ENCODE measurements around the gene SPATA24. TPM values are rescaled to one million over a fixed set of nuclear protein-coding genes. Genes with fewer than 3 reads are reported as not detected.
A peak's percentile ranks its signal among the peaks of the same experiment; 100 is the strongest.
"Not testable (repeated sequence)": the region's sequence is repeated elsewhere in the genome, so short reads cannot be mapped to it uniquely, and the experiment has no call there.

SPATA24 gene
- polyA plus RNA-seq, 2 of the 4 experiments (the other 2 are of a cell fraction) = 5.7 to 6.9 TPM

DNA sequence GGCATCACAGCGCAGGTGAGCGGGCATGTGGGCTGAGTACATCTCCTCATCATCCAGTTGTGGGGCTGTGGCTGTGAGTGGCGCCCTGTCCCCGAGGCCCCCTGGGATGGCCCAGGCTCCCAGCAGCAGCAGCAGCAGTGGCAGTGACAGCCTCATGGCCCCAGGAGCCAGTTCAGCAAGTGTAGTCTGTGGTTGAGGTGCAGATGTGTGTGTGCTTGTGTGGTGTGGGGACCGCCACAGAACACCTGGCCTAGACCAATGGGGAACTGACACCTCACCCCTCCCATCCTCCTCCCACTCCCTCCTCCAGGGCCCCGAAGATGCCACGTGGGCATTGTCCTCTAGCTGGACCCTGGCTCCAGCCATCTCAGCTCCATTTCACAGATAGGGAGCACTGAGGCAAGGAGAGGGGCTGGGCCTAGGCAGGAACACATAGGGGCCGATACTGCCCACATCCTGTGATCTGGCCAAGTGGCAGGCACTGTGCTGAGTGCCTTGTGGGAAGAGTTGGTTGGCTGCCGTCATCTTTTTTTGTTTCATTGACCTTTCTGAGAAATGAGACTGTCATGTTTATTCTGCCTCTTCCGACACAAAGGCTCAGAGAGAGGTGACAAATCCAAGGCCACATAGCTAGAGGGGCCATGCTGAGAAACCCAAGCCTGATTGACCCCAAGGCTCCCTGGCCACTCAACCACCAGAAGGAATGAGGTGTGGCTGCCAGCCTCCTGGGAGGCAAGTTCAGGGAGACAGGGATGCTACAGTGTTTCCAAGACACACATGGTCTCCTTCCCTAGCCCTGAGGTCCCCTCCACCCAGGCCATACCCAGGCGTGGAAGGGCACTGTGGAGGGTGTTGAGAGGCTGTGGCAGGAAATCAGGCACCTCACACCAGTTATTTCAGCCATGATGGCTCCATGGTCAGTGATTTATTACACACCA, 13.9 kb downstream of the SPATA24 start, which contains the start of gene MZB1:
Gene MZB1 (minus strand): TSS at position 213 of the 938 bp plus-strand sequence. CDS start 57 bp downstream, at position 156.
- ChIA-PET CTCF (interaction anchor here (0.6 to 2.4 kb wide), 5 partner anchors 8 to 1032 kb away, joined by 3 to 16 read pairs (median 3); partner anchors contain the start of gene SLC23A1), POLR2A (no interaction called here)
- Histone ChIP-seq H3K27ac (peak within 1 kb of the TSS; percentile 70 to 89; a peak in 5 of 6 replicates), H3K4me2 (peak within 1 kb of the TSS; percentile 80), H3K4me3 (peak within 1 kb of the TSS; percentile 28; the same call in 2 of the 3 replicates), H3K4me1 (peaks cover 49% of the 10 kb centered on the region), H3K9me3 (no peaks in the 10 kb centered on the region)
- TF ChIP-seq KDM1A (IDR thresholded peaks at IDR 0.05; ENCODE audit: low read depth) (0 out of 2 replicates have a peak, but pooled peaks have one; percentile 38), ZC3H11A (IDR thresholded peaks at IDR 0.05) (no peak), SREBF2 (IDR thresholded peaks at IDR 0.05) (no peak), POLR2A (IDR thresholded peaks at IDR 0.05; ENCODE audit: low read length) (no peak), FOSL2 (IDR thresholded peaks at IDR 0.05) (no peak), FOSL2 (CRISPR knock-in tag; IDR thresholded peaks at IDR 0.05) (no peak), MAZ (IDR thresholded peaks at IDR 0.05; ENCODE audit: borderline replicate concordance, low read depth, low read length) (no peak), RAD21 (conservative IDR thresholded peaks at IDR 0.05 in 1 of 2, IDR thresholded peaks at IDR 0.05 in 1 of 2) (no peak)
- TF ChIP-seq, protein P1, sequence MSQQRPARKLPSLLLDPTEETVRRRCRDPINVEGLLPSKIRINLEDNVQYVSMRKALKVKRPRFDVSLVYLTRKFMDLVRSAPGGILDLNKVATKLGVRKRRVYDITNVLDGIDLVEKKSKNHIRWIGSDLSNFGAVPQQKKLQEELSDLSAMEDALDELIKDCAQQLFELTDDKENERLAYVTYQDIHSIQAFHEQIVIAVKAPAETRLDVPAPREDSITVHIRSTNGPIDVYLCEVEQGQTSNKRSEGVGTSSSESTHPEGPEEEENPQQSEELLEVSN (IDR thresholded peaks at IDR 0.05; ENCODE audit: borderline replicate concordance, low read depth) = no peak
- WGBS (ENCODE audit: missing lambda C conversion rate) = 82% methylated on average over 10 of the region's 11 CpGs
- DNase-seq (ENCODE audit: low read depth in 1 of 2, low spot score in 1 of 2) (no peak), FAIRE-seq (no peak), ATAC-seq (no peak)

DNA sequence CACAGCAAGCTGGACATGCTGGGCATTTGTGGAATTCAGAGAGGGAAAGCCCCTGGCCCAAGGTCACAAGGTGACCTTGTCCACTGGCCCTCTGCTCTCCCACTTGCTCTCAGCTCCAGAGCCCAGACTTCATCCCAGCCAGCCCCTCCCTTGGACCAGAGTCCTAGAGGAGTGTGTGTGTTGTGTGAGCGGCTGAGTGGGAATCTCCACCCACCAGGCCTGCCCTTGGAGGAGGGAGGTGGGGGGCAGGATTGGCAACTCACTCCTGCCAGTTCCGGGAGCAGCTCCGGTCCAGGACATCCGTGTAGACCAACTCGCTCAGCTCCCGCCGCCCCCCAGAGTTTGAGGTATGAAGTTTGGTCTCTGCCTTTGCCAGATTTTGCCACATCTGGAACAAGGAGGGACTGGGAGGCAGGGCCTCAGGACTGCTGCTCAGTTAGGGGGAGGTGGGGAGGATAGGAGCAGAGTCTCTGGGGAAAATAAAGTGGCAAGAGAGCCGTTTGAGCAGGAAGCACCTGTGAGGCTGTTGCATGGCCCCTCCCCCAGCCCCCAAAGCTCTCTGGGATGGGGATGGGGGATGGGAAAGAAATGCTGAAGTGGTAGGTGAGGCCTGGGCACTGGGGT, 15.6 kb downstream of the SPATA24 start:
- TF ChIP-seq JUN (IDR thresholded peaks at IDR 0.05) = no peak
- TF ChIP-seq MYC (IDR thresholded peaks at IDR 0.05; ENCODE audit: borderline replicate concordance, low read length) = no peak
- TF ChIP-seq POLR2A (IDR thresholded peaks at IDR 0.05; ENCODE audit: low read length) = 0 out of 2 replicates have a peak, but pooled peaks have one; percentile 31
- 0 out of 2 replicates have a peak, but pooled peaks have one; percentile 22 for TF ChIP-seq ESRRA (IDR thresholded peaks at IDR 0.05; ENCODE audit: borderline replicate concordance, low read length)
- TF ChIP-seq GATA3 (IDR thresholded peaks at IDR 0.05; ENCODE audit: borderline replicate concordance) = no peak
- TF ChIP-seq EHF (CRISPR knock-in tag; IDR thresholded peaks at IDR 0.05) = no peak
- TF ChIP-seq NPAS2 (CRISPR knock-in tag; IDR thresholded peaks at IDR 0.05; ENCODE audit: borderline replicate concordance) = no peak
- peak overlapping the region; percentile 70 to 87 for H3K27ac ChIP-seq
- no peaks in the 10 kb centered on the region for H3K9me3 ChIP-seq
- WGBS (ENCODE audit: missing lambda C conversion rate) = 6% methylated on average over 8 of the region's 8 CpGs
- H3K4me1 ChIP-seq = peaks cover 65% of the 10 kb centered on the region
- ChIA-PET CTCF (interaction anchor here (1.1 to 2.9 kb wide), 5 partner anchors 8 to 125 kb away, joined by 3 to 9 read pairs (median 3); partner anchors contain the start of gene PAIP2), POLR2A (interaction anchor here (1.0 kb wide), 1 partner anchor 14 kb away, joined by 3 read pairs; no protein-coding TSS in a partner anchor)
- peak; percentile 64 to 66 for DNase-seq (ENCODE audit: low read depth in 1 of 2, low spot score in 1 of 2)
- peak in 1 of 2 experiments; percentile 6; a peak in 1 of 6 replicates for ATAC-seq
- H3K4me2 ChIP-seq = peak overlapping the region; percentile 80
- no peak for FAIRE-seq
- H3K4me3 ChIP-seq = peak overlapping the region; percentile 28

DNA sequence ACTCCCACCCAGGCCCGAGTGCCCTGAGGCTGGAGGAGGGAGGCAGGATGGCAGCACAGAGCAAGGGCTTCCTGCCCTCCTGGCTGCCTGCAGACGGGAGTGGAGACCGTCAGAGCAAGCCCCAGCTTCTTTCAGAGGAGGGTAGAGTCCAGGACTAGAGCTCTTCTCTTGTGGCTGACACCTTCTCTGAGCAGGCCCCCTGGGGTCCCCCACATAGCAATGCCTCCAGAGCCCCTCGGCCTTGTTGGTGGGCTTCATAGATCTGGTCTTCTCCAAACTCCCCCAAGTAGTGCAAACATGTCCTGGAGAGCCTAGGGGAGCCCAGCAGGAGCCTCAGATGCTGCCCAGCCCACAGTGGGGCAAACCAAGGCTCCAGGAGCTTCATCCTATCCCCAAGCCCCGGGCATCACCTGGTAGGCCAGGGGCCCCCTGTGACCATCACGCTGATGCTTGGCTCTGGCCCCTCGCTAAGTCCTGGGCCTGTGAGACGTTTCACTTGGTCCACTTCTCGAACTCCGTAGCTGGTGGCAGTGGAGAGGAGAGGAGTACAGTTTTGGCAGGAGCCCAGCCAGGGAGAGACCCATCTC, 16.2 kb downstream of the SPATA24 start:
- TF ChIP-seq ZSCAN20 (CRISPR knock-in tag; IDR thresholded peaks at IDR 0.05) = no peak
- TF ChIP-seq, protein P1 (IDR thresholded peaks at IDR 0.05; ENCODE audit: borderline replicate concordance, low read depth) = no peak
- no peak for TF ChIP-seq MAZ (IDR thresholded peaks at IDR 0.05; ENCODE audit: borderline replicate concordance, low read depth, low read length)
- TF ChIP-seq KDM5A (IDR thresholded peaks at IDR 0.05) = no peak
- TF ChIP-seq HEYL (CRISPR knock-in tag; IDR thresholded peaks at IDR 0.05) = no peak
- TF ChIP-seq TFCP2L1 (CRISPR knock-in tag; IDR thresholded peaks at IDR 0.05) = no peak
- TF ChIP-seq POLR2A (IDR thresholded peaks at IDR 0.05; ENCODE audit: low read length) = no peak
- TF ChIP-seq, protein P2, sequence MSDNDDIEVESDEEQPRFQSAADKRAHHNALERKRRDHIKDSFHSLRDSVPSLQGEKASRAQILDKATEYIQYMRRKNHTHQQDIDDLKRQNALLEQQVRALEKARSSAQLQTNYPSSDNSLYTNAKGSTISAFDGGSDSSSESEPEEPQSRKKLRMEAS (IDR thresholded peaks at IDR 0.05) = no peak
- TF ChIP-seq, protein P3, sequence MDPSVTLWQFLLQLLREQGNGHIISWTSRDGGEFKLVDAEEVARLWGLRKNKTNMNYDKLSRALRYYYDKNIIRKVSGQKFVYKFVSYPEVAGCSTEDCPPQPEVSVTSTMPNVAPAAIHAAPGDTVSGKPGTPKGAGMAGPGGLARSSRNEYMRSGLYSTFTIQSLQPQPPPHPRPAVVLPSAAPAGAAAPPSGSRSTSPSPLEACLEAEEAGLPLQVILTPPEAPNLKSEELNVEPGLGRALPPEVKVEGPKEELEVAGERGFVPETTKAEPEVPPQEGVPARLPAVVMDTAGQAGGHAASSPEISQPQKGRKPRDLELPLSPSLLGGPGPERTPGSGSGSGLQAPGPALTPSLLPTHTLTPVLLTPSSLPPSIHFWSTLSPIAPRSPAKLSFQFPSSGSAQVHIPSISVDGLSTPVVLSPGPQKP (IDR thresholded peaks at IDR 0.05; ENCODE audit: low read depth, low read length) = no peak
- no peak for TF ChIP-seq ZFP36 (IDR thresholded peaks at IDR 0.05; ENCODE audit: borderline replicate concordance, partially characterized antibody)
- no peak for TF ChIP-seq NPAS2 (CRISPR knock-in tag; IDR thresholded peaks at IDR 0.05; ENCODE audit: borderline replicate concordance)
- DNase-seq (ENCODE audit: low read depth in 1 of 2, low spot score in 1 of 2) = no peak
- Histone ChIP-seq H3K9me3 (no peaks in the 10 kb centered on the region), H3K27ac (peak overlapping the region; percentile 70 to 87), H3K4me3 (peak overlapping the region; percentile 28; the same call in 1 of the 3 replicates), H3K4me2 (peak overlapping the region; percentile 80), H3K4me1 (peaks cover 67% of the 10 kb centered on the region)
- no peak for FAIRE-seq
- no peak for ATAC-seq
- 80% methylated on average over 10 of the region's 10 CpGs for WGBS (ENCODE audit: missing lambda C conversion rate)
- ChIA-PET CTCF (interaction anchor here (1.1 to 2.9 kb wide), 5 partner anchors 8 to 126 kb away, joined by 3 to 9 read pairs (median 3); partner anchors contain the start of gene PAIP2), POLR2A (interaction anchor here (1.0 kb wide), 1 partner anchor 14 kb away, joined by 3 read pairs; no protein-coding TSS in a partner anchor)

DNA sequence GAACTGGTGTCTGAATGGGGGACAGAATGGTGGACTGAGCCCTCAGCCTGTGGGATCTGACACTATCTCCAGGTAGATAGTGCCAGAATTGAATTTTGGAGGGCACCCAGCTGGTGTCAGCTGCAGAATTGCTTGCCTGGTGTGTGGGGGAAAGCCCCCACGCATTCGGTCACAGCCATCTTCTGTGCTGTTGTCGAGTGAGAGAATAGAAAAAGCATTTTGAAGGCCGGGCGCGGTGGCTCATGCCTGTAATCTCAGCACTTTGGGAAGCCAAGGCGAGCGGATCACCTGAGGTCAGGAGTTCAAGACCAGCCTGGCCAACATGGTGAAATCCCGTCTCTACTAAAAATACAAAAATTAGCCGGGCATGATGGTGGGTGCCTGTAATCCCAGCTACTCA, 16.9 kb downstream of the SPATA24 start:
- ATAC-seq; H3K9me3 ChIP-seq; H3K27ac ChIP-seq; POLR2A ChIA-PET; FAIRE-seq; H3K4me3 ChIP-seq; DNase-seq (ENCODE audit: low read depth in 1 of 2, low spot score in 1 of 2); H3K4me2 ChIP-seq: not testable (repeated sequence)
- CTCF ChIA-PET = interaction anchor here (1.3 to 2.9 kb wide), 4 partner anchors 7 to 98 kb away, joined by 3 to 9 read pairs (median 3); partner anchors contain the start of gene PAIP2
- 90% methylated on average over 10 of the region's 10 CpGs for WGBS (ENCODE audit: missing lambda C conversion rate)
- peaks cover 74% of the 10 kb centered on the region for H3K4me1 ChIP-seq
